ENCODE measurements around the gene DAAM2. TPM values are rescaled to one million over a fixed set of nuclear protein-coding genes. Genes with fewer than 3 reads are reported as not detected.

Gene DAAM2
- total and polyA plus RNA-seq, 2 donors from 2014 or later, result 6.9 to 19.8 TPM

DNA sequence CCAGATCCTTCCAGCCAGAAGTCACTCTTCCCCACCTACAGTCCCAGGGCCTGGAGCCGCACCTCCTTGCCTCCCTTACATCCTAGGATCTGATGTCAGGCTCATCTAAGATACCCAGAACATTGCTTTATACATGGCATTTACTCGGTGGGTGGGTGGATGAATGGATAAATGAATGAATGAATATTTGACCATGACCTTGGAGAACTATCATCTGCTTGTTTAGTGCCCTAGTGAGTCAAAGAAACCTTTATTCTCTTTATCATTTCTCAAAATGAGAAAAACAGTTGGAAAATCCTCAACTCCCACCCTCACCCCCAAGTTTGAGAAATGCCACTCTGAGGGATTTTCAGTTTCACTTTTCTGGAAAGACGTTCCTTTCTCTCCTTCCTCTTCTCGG is 56.0 kb downstream of the DAAM2 start:
- intact Hi-C loops (cut with DNase I), result no loop called here
- no peak for FAIRE-seq
- DNase-seq, result no peak
- Histone ChIP-seq H3K4me1 (ENCODE audit: control insufficient read depth in 2 of 3, insufficient read depth in 2 of 3, low read depth in 1 of 3, low read length in 3 of 3) (peaks cover 0 to 20% (median 0%) of the 10 kb centered on the region in 3 donors), H3K4me3 (ENCODE audit: low read length in 3 of 3) (no peak overlapping the region), H3K36me3 (ENCODE audit: control insufficient read depth in 2 of 3, insufficient read depth in 3 of 3, low read length in 3 of 3) (no peaks in the 10 kb centered on the region), H3K27me3 (ENCODE audit: control insufficient read depth, insufficient read depth, low read length) (no peaks in the 10 kb centered on the region), H3K27ac (ENCODE audit: low read depth in 2 of 2, low read length in 2 of 2) (no peak overlapping the region), H3K9me3 (ENCODE audit: control insufficient read depth in 2 of 3, insufficient read depth in 1 of 3, low read length in 3 of 3) (no peaks in the 10 kb centered on the region), H3K9ac (ENCODE audit: low read length in 3 of 3) (no peak overlapping the region)
- TF ChIP-seq, protein P1, sequence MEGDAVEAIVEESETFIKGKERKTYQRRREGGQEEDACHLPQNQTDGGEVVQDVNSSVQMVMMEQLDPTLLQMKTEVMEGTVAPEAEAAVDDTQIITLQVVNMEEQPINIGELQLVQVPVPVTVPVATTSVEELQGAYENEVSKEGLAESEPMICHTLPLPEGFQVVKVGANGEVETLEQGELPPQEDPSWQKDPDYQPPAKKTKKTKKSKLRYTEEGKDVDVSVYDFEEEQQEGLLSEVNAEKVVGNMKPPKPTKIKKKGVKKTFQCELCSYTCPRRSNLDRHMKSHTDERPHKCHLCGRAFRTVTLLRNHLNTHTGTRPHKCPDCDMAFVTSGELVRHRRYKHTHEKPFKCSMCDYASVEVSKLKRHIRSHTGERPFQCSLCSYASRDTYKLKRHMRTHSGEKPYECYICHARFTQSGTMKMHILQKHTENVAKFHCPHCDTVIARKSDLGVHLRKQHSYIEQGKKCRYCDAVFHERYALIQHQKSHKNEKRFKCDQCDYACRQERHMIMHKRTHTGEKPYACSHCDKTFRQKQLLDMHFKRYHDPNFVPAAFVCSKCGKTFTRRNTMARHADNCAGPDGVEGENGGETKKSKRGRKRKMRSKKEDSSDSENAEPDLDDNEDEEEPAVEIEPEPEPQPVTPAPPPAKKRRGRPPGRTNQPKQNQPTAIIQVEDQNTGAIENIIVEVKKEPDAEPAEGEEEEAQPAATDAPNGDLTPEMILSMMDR (IDR thresholded peaks at IDR 0.05; ENCODE audit: borderline replicate concordance, extremely low read depth, insufficient read depth), result no peak

DNA sequence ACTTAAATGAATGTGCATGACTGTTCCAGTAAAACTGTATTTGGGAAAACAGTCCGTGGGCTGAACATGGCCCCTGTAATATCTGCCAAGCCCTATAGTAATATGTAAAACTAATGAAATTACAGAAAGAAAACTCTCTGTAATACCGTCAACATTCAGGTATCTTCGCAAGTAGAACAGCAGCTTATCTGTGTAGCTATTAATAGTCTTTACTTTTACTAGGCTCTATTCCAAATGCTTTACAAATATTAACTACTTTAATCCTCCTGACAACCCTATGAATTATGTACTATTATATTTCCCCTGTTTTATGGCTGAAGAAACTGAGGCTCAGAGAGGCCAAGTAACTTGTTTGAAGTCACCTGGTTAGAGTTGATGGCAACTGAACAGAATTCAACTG is 57.1 kb downstream of the DAAM2 start:
- Histone ChIP-seq H3K9ac (ENCODE audit: low read length in 3 of 3) (no peak overlapping the region), H3K9me3 (ENCODE audit: control insufficient read depth in 2 of 3, insufficient read depth in 1 of 3, low read length in 3 of 3) (no peaks in the 10 kb centered on the region), H3K27me3 (ENCODE audit: control insufficient read depth, insufficient read depth, low read length) (no peaks in the 10 kb centered on the region), H3K27ac (ENCODE audit: low read depth in 2 of 2, low read length in 2 of 2) (no peak overlapping the region), H3K36me3 (ENCODE audit: control insufficient read depth in 2 of 3, insufficient read depth in 3 of 3, low read length in 3 of 3) (no peaks in the 10 kb centered on the region), H3K4me1 (ENCODE audit: control insufficient read depth in 2 of 3, insufficient read depth in 2 of 3, low read depth in 1 of 3, low read length in 3 of 3) (peaks cover 0 to 18% (median 0%) of the 10 kb centered on the region in 3 donors), H3K4me3 (ENCODE audit: low read length in 3 of 3) (no peak overlapping the region)
- intact Hi-C loops (cut with DNase I), result no loop called here
- FAIRE-seq, result no peak
- TF ChIP-seq, protein P1 (IDR thresholded peaks at IDR 0.05; ENCODE audit: borderline replicate concordance, extremely low read depth, insufficient read depth), result no peak
- DNase-seq, result no peak

DNA sequence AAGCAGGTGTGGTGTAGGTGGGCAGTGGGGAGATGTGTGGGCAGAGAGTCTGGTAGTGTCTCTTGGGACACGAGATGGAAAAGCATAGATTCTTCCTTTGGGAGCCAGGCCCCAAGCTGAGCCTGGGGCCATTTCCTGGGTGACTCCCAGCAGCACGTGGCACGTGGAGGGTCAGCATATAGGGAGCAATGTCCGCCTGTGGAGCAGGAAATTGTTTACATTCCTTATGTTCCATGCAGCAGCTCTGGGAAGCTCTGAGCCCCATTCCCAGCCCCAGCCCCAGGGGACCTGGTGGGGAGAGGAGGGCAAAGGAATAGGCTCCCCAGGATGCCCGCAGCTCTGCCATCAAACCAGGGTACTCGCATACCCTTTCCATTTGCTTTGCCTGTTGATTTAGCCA is 57.6 kb downstream of the DAAM2 start:
- DNase-seq (peak in 1 of 5 donors; percentile 39), FAIRE-seq (no peak)
- intact Hi-C loops (cut with DNase I), result no loop called here
- TF ChIP-seq, protein P1 (IDR thresholded peaks at IDR 0.05; ENCODE audit: borderline replicate concordance, extremely low read depth, insufficient read depth), result no peak
- H3K36me3 ChIP-seq (ENCODE audit: control insufficient read depth in 2 of 3, insufficient read depth in 3 of 3, low read length in 3 of 3), result no peaks in the 10 kb centered on the region
- H3K4me3 ChIP-seq (ENCODE audit: low read length in 3 of 3), result no peak overlapping the region
- H3K27ac ChIP-seq (ENCODE audit: low read depth in 2 of 2, low read length in 2 of 2), result no peak overlapping the region
- peaks cover 0 to 18% (median 0%) of the 10 kb centered on the region in 3 donors for H3K4me1 ChIP-seq (ENCODE audit: control insufficient read depth in 2 of 3, insufficient read depth in 2 of 3, low read depth in 1 of 3, low read length in 3 of 3)
- no peaks in the 10 kb centered on the region for H3K27me3 ChIP-seq (ENCODE audit: control insufficient read depth, insufficient read depth, low read length)
- H3K9ac ChIP-seq (ENCODE audit: low read length in 3 of 3), result no peak overlapping the region
- H3K9me3 ChIP-seq (ENCODE audit: control insufficient read depth in 2 of 3, insufficient read depth in 1 of 3, low read length in 3 of 3), result no peaks in the 10 kb centered on the region

DNA sequence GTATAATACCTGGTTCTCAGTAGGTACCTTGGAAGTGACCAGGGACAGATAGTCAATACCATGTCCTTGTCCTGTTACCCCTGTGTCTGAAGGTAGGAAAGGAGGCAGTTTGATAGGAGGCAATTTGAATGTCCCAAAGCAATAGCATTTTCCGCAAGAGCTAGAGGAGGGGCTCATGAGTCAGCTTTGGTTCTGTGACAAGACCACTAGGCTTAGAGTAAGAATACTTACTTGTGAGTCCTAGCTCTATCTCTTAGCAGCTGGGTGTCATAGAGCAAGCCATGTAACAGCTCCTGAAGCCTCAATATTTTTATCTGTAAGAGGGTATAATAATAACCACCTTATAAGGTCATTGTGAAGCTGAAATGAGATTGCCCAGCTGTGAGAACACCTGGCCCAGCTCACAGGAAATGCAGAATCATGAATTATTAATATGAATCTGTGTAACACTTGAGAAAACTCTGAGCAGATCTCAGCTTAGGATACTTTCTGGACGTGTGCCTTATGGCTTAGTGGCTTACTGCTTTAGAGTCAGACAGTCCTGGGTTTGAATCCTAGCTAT is 58.6 kb downstream of the DAAM2 start:
- Histone ChIP-seq H3K9me3 (ENCODE audit: control insufficient read depth in 2 of 3, insufficient read depth in 1 of 3, low read length in 3 of 3) (no peaks in the 10 kb centered on the region), H3K27me3 (ENCODE audit: control insufficient read depth, insufficient read depth, low read length) (no peaks in the 10 kb centered on the region), H3K9ac (ENCODE audit: low read length in 3 of 3) (no peak overlapping the region), H3K36me3 (ENCODE audit: control insufficient read depth in 2 of 3, insufficient read depth in 3 of 3, low read length in 3 of 3) (no peaks in the 10 kb centered on the region), H3K27ac (ENCODE audit: low read depth in 2 of 2, low read length in 2 of 2) (no peak overlapping the region), H3K4me3 (ENCODE audit: low read length in 3 of 3) (no peak overlapping the region), H3K4me1 (ENCODE audit: control insufficient read depth in 2 of 3, insufficient read depth in 2 of 3, low read depth in 1 of 3, low read length in 3 of 3) (peaks cover 0 to 11% (median 0%) of the 10 kb centered on the region in 3 donors)
- intact Hi-C loops (cut with DNase I), result no loop called here
- FAIRE-seq (no peak), DNase-seq (no peak)
- TF ChIP-seq, protein P1 (IDR thresholded peaks at IDR 0.05; ENCODE audit: borderline replicate concordance, extremely low read depth, insufficient read depth), result no peak

Measured in kidney (tissue), 14 donors.